ENCODE results near the gene IL24. TPM values are rescaled to one million over a fixed set of nuclear protein-coding genes. Genes with fewer than 3 reads are reported as not detected.

The IL24 gene
- total and polyA plus RNA-seq, 2 donors from 2014 or later, result not detected

DNA sequence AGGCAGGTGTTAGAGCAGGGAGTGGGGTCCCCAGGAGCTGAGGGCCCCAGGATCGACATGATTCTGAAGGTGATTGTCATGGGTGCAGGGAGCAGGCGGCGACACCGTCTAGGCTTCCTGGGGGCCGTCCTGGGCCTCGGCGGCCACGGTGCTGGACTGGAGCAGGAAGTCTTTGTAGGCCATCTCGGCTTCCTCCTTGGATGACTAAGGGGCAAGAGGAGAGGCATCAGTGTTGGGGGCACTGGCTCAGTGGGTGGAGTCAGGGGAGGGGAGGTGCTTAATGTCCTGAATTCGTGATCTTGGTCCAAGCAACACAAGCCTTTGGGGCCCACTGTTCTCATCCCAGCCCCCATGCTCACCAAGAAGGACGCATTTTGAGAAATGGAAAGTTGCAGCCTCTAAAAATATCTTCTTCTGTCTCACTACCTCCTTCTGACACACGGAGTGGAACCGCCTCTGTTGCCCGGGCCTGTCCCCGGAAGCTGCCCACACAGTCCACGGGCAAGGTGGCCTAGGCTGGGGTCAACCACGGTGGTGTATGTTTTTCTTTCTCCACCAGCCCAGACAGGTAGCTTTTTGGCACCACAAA is 33.1 kb downstream of the IL24 start:
- intact Hi-C loops (cut with DNase I), result no loop called here
- DNase-seq, result no peak
- no peak for FAIRE-seq
- Histone ChIP-seq H3K4me1 (ENCODE audit: control insufficient read depth in 2 of 3, insufficient read depth in 2 of 3, low read depth in 1 of 3, low read length in 3 of 3) (no peaks in the 10 kb centered on the region), H3K27ac (ENCODE audit: low read depth in 2 of 2, low read length in 2 of 2) (no peak overlapping the region), H3K9me3 (ENCODE audit: control insufficient read depth in 2 of 3, insufficient read depth in 1 of 3, low read length in 3 of 3) (no peaks in the 10 kb centered on the region), H3K27me3 (ENCODE audit: control insufficient read depth, insufficient read depth, low read length) (no peaks in the 10 kb centered on the region), H3K4me3 (ENCODE audit: low read length in 3 of 3) (no peak overlapping the region), H3K9ac (ENCODE audit: low read length in 3 of 3) (no peak overlapping the region), H3K36me3 (ENCODE audit: control insufficient read depth in 2 of 3, insufficient read depth in 3 of 3, low read length in 3 of 3) (peaks cover 0 to 22% (median 5%) of the 10 kb centered on the region in 3 donors)
- TF ChIP-seq, protein P1, sequence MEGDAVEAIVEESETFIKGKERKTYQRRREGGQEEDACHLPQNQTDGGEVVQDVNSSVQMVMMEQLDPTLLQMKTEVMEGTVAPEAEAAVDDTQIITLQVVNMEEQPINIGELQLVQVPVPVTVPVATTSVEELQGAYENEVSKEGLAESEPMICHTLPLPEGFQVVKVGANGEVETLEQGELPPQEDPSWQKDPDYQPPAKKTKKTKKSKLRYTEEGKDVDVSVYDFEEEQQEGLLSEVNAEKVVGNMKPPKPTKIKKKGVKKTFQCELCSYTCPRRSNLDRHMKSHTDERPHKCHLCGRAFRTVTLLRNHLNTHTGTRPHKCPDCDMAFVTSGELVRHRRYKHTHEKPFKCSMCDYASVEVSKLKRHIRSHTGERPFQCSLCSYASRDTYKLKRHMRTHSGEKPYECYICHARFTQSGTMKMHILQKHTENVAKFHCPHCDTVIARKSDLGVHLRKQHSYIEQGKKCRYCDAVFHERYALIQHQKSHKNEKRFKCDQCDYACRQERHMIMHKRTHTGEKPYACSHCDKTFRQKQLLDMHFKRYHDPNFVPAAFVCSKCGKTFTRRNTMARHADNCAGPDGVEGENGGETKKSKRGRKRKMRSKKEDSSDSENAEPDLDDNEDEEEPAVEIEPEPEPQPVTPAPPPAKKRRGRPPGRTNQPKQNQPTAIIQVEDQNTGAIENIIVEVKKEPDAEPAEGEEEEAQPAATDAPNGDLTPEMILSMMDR (IDR thresholded peaks at IDR 0.05; ENCODE audit: borderline replicate concordance, extremely low read depth, insufficient read depth), result no peak

DNA sequence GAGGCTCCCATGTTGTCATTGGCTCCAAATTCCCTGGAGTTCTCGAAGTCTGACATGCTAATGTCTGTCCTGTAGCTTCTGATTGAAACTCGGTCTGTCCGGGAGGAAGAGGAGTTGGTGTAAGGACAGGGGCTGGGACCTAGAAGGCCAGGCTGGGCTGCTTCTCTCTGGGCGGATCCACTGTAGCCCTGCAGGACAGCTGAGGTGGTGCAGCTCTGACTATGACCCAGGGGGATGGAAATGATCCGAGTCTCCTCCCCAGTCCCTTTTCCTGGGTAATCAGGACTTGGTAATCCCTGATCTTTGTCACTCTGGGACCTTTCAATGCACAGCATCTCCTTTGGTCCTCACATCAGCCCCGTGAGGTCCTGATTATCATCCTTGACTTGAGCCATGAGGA is 34.5 kb downstream of the IL24 start:
- DNase-seq, result no peak
- no peaks in the 10 kb centered on the region for H3K27me3 ChIP-seq (ENCODE audit: control insufficient read depth, insufficient read depth, low read length)
- H3K36me3 ChIP-seq (ENCODE audit: control insufficient read depth in 2 of 3, insufficient read depth in 3 of 3, low read length in 3 of 3), result peaks cover 0 to 22% (median 5%) of the 10 kb centered on the region in 3 donors
- intact Hi-C loops (cut with DNase I), result no loop called here
- FAIRE-seq, result no peak
- H3K4me3 ChIP-seq (ENCODE audit: low read length in 3 of 3), result no peak overlapping the region
- H3K4me1 ChIP-seq (ENCODE audit: control insufficient read depth in 2 of 3, insufficient read depth in 2 of 3, low read depth in 1 of 3, low read length in 3 of 3), result no peaks in the 10 kb centered on the region
- H3K27ac ChIP-seq (ENCODE audit: low read depth in 2 of 2, low read length in 2 of 2), result no peak overlapping the region
- TF ChIP-seq, protein P1 (IDR thresholded peaks at IDR 0.05; ENCODE audit: borderline replicate concordance, extremely low read depth, insufficient read depth), result no peak
- no peak overlapping the region for H3K9ac ChIP-seq (ENCODE audit: low read length in 3 of 3)
- no peaks in the 10 kb centered on the region for H3K9me3 ChIP-seq (ENCODE audit: control insufficient read depth in 2 of 3, insufficient read depth in 1 of 3, low read length in 3 of 3)

DNA sequence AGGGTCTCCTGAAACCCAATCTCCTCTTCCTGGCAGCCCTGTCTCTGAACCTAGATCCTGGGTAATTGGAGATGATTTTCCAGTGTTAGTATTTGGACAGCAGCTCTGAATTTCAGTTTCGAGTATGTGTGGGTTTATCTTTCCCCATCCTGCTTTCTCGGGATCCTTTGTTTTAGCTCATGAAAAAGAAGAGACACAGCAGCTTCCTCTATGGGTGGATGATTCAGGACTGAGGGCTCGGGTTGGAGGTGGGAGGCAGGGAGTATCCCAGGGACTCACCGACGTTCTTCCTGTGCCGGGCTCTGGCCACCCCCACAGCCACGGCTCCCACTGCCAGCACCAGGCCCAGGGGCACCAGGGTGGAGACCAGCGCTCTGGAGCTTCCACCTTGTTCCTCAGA is 34.9 kb downstream of the IL24 start:
- no peak overlapping the region for H3K9ac ChIP-seq (ENCODE audit: low read length in 3 of 3)
- H3K4me1 ChIP-seq (ENCODE audit: control insufficient read depth in 2 of 3, insufficient read depth in 2 of 3, low read depth in 1 of 3, low read length in 3 of 3), result no peaks in the 10 kb centered on the region
- DNase-seq (peak in 4 of 5 donors; percentile 45 to 68 (median 52)), FAIRE-seq (no peak)
- no peak overlapping the region for H3K27ac ChIP-seq (ENCODE audit: low read depth in 2 of 2, low read length in 2 of 2)
- H3K36me3 ChIP-seq (ENCODE audit: control insufficient read depth in 2 of 3, insufficient read depth in 3 of 3, low read length in 3 of 3), result peaks cover 0 to 22% (median 5%) of the 10 kb centered on the region in 3 donors
- intact Hi-C loops (cut with DNase I), result no loop called here
- no peaks in the 10 kb centered on the region for H3K27me3 ChIP-seq (ENCODE audit: control insufficient read depth, insufficient read depth, low read length)
- TF ChIP-seq, protein P1 (IDR thresholded peaks at IDR 0.05; ENCODE audit: borderline replicate concordance, extremely low read depth, insufficient read depth), result no peak
- no peak overlapping the region for H3K4me3 ChIP-seq (ENCODE audit: low read length in 3 of 3)
- no peaks in the 10 kb centered on the region for H3K9me3 ChIP-seq (ENCODE audit: control insufficient read depth in 2 of 3, insufficient read depth in 1 of 3, low read length in 3 of 3)
